ENCODE data around the gene CNNM2.
"Not testable (repeated sequence)": the region's sequence is repeated elsewhere in the genome, so short reads cannot be mapped to it uniquely, and the experiment has no call there.

The CNNM2 gene

DNA sequence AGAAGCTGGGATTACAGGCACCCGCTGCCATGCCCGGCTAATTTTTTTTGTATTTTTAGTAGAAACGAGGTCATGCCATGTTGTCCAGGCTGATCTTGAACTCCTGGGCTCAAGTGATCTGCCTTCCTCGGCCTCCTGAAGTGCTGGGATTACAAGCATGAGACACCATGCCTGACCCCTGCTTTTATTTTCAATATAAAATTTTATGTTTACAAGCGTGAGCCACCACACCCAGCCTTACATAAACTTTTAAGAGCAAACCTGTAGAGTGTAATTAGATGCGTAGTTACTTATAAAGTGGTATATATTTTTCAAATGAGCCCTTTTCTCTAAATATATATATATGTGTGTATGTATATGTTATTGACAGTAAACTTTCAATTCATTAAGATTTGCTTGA lies 8.7 kb downstream of the CNNM2 start:
- no peak for DNase-seq (ENCODE audit: low read depth)

DNA sequence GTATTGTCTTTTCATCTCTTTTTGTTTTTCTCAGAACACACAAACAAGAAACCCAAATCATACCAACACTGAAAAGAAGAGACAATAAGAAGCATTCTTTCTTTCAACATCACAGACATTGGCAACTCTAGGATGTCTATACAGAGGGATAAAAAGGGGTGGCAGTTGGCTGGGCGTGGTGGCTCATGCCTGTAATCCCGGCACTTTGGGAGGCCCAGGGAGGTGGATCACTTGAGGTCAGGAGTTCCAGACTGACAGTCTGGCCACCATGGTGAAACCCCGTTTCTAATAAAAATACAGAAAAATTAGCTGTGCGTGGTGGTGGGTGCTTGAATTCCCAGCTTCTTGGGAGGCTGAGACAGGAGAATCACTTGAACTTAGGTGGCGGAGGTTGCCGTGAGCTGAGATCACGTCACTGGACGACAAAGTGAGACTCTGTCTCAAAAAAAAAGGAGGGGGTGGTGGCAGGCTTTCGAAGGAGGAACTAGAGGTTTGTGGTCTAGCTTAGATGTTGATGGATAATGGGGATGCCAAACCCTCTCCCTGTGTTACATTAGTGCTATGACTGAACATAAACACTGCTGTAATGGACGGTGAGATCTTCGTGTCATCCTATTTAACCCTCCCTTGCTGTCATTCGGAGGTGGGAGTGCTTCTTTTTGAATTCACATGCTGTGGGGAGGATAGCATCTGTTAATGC lies 9.4 kb downstream of the CNNM2 start:
- no peak for DNase-seq (ENCODE audit: low read depth)

DNA sequence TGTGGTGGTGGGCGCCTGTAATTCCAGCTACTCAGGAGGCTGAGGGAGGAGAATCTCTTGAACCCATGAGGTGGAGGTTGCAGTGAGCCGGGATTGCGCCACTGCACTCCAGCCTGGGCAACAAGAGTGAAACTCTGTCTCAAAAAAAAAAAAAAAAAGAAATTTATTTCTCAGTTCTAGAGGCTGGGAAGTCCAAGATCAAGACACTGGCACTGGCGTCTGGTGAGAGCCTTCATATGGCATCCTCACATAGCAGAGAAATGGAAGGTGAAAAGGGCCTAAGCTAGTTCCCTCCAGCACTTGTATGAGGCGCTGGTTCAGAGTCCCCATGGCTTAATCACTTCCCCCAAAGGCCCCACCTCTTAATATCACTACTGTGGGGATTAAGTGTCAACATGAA lies 10.3 kb downstream of the CNNM2 start:
- not testable (repeated sequence) for DNase-seq (ENCODE audit: low read depth)

DNA sequence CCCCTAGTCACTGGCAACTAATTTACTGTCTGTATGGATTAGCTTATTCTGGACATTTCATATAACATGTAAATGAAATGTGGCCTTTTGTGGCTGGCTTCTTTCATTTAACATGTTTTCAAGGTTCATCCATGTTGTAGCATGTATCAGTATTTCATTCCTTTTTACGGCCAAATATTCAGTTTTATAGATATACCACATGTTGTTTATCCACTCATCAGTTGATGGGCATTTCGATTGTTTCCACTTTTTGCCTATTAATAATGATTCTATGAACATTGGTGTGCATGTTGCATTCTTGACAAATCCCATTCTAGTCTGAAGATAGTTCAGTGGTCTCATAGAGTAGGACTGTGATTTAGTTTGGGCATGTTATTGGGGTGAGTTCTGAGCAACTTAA lies 12.6 kb downstream of the CNNM2 start:
- no peak for DNase-seq (ENCODE audit: low read depth)

DNA sequence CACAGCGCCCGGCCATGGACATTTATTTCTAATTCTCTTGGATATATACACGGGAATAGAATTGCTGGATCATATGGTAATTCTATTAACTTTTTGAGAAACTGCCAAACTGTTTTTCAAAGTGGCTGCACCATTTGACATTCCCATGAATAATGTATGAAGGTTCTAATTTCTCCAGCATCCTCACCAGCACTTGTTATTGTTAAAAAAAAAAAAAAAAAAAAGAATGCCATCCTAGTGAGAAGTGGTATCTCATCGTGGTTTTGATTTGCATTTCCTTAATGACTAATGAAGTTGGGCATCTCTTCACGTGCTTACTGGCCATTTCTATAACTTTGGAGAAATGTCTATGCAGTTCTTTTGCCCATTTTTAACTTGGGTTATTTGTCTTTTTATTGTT lies 13.5 kb downstream of the CNNM2 start:
- DNase-seq (ENCODE audit: low read depth) = no peak

DNA sequence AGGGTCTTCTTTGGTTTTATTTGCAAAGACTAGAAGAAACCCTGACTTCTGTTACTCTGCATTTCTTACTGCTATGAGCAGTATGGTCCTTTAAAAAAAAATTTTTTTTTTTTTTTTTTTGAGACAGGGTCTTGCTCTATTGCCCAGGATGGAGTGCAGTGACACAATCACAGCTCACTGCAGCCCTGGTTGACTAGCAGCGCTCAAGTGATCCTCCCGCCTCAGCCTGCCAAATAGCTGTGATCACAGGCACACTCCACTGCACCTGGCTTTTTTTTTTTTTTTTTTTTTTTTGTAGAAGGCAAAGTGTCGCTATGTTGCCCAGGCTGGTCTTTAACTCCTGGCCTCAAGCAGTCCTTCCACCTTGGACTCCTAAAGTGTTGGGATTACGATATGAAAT lies 17.4 kb downstream of the CNNM2 start:
- DNase-seq (ENCODE audit: low read depth) = no peak

DNA sequence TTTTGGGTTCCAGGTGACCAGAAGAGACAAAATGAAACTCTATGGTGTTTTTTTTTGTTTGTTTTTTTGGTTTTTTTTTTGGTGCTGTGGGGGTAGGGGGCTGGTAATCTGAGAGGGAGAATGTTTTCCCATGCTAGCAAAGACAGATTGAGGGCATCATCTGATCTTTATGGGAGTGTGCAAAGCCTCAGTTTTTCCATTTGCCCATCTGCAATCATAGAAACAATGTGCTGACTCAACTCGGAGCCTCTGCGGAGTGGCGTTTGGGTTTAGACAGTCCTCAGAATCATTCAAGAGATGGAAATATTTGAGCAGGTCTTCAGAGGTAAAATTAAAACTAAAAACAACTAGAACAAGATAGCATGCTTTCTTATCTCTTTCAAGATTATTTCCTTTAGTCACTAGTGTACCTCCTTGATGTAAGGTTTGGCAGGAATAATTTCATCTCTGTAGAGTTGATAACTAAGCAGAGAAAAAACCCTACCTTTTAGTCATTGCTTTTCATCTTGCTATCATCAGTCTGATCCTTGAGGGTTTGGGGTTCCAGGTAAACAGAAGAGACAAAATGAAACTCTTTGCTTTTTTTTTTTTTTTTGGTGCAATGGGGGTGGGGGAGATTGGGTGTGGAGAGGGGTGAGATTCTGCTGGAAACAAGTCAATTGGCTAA lies 18.0 kb downstream of the CNNM2 start:
- no peak for DNase-seq (ENCODE audit: low read depth)

DNA sequence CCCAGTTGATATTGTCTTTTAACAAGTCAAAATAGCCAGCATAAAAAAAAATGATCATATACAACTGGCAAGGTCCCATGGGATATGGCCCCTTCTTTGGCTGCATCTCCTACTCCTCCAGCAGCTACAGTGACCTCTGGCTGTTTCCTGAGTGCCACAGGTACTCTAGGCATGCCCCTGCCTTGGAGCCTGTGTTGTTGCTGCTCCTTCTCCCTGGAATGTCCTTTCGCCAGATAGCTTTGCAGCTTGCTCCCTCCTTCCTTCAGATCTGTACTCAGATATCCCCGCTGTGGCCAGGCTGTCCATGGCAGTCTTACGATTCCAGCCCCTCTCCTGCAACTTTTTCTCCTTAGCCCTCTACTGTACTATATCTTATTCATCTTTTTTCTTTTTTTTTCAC lies 23.3 kb downstream of the CNNM2 start:
- no peak for DNase-seq (ENCODE audit: low read depth)

DNA sequence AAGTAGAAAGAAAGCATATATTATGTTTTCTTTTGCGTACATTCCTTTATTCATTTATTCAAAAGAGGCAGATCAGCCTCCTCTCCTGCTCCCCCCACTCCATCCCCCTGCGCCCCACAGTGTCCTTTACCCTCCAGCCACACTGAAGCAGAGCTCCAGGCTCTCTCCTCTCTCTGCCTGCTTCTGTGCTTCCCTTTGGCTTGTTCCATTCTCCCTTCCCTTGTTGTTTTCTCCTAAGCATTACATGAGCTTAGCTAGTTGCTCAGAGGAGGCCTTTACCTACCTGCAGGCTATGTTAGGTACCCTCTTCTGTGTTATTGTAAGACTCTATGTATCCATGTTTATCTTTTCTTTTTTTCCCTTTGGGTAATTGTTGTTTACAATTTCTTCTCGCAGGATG lies 27.4 kb downstream of the CNNM2 start:
- DNase-seq (ENCODE audit: low read depth) = no peak

DNA sequence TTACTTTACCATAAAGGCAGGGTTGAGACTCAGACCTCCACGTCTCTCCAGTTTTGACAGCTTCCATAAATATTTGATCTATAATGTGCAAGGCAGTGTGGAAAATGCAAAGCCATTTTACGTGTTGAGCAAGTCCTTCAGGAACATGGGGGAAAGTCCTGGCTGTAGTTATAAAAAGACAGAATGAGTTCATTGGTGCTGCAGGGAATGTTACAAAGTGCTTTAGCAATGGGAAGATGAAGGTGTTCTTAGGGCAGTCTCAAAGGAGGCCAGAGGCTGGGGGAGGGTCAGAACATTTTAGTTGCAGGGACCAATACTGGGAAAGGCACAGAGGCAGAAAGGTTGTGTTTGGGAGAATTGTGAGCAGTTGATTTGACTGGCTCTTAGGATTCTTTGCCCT lies 27.9 kb downstream of the CNNM2 start:
- DNase-seq (ENCODE audit: low read depth) = no peak

DNA sequence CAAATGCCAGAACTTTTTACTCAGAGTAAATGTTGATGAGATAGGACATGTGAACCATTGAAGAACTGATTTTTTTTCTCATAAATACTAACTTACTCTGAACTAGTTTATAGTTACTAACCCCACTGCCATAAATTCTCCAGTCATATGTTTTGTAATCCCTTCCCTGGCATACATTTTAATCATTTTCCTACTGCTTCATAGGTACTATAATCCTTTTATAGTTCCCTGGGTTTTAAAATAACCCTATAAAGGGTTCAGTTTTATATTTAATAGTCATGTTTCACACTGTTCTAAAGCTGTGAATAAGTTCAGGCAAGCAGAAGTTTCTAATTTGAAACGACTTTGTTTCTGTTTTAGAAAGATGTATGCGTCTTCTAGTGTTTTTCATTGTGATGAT lies 28.9 kb downstream of the CNNM2 start:
- no peak for DNase-seq (ENCODE audit: low read depth)

DNA sequence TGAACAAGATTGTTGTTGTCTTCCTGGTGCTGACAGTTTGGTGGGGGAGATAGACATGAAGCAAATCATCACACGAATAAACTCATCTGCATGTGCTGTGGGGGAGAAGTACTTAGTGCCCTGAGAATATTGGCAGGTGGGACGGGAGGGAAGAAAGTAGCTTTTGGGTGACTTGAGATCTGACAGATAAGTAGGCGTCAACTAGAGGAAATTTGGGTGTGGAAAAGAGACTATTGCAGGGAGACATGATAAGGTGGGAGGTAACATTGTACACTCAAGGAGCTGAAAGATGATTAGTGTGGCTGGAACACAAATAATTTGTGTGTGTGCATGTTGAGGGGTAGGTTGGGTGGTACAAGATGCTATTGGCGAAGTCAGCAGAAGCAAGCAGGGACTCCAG lies 30.1 kb downstream of the CNNM2 start:
- no peak for DNase-seq (ENCODE audit: low read depth)

DNA sequence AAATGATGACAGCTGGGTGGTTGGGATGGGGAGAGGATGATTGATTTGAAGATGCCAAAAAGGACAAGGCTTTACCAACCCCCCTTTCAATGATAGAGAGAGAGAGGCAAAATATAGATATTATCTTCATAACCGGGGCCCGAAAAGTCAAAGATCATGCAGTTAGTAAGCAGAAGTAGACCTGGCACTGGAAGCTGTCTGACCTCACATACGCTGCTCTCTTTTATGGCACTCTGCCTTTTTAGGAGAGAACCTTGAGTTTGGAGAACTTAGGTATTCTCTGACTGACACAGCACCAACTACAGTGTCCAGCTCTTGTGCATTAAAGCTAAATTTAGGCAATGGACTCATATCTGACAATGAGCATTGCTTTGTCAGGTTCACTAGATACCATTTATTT lies 30.7 kb downstream of the CNNM2 start:
- no peak for DNase-seq (ENCODE audit: low read depth)

DNA sequence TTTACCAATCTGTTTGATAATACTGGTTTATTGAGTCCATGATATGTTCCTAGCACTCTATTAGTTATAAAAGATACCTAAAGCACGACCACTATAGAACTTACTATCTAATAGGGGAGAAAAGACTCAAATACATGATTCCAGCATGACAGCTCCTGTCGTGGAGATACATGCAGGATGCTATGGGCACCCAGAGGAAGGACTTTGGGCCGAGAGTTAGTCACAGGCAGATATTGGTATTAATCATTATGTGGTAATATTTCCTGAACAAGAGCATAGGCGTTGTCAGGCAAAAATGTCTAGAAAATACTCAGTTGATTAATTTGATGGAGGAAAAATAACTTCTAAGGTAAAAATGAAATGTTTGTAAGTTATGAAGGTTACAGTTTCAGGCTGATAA lies 31.8 kb downstream of the CNNM2 start:
- DNase-seq (ENCODE audit: low read depth) = no peak

DNA sequence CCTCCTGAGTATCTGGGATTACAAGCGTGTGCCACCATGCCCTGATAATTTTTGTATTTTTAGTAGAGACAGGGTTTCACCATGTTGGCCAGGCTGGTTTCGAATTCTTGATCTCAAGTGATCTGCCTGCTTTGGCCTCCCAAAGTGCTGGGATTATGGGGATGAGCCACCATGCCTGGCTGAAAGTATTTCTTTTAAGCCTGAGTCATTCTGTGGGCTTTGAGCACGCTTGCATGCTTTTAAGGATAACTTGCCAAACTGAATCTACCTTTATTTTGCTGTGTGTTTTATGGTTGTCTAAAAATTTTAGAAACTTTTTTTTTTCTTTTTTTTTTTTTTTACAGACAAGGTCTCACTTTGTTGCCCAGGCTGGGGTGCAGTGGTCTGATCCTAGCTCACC lies 33.2 kb downstream of the CNNM2 start:
- no peak for DNase-seq (ENCODE audit: low read depth)

DNA sequence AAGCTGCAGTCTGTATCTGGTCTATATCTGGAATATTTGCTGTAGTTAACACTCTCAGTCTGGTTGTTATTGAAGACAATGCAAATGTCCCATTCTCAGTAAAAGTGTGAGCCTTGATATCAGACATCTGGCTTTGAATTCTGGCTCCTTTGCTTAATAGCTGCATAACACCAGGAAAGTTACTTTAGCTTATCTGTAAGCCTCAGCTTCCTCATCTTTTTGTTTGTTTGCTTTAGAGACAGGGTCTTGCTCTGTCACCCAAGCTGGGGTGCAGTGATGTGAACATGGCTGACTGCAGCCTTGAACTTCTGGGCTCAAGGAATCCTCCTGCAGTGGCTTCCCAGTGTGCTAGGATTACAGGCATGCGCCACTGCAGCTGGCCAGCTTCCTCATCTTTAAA lies 41.3 kb downstream of the CNNM2 start:
- DNase-seq (ENCODE audit: low read depth) = no peak

DNA sequence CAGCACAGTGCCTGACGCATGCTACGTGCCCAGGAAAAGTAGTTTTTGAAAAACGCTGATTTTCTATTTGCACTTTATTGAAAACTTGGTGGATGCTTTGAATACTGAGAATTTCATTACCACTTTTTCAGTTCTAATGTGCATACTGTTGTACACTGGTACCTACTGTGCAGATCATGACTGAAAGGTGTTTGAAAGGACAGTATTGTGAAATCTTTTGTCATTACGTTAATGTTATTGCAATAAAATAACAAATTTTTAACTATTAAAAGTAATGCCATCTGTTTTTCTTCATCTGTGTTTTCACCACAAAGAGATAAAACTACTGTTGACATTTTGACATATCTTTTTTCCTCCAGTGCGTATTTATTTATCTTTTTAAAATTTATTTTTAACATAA lies 42.1 kb downstream of the CNNM2 start:
- DNase-seq (ENCODE audit: low read depth) = no peak

DNA sequence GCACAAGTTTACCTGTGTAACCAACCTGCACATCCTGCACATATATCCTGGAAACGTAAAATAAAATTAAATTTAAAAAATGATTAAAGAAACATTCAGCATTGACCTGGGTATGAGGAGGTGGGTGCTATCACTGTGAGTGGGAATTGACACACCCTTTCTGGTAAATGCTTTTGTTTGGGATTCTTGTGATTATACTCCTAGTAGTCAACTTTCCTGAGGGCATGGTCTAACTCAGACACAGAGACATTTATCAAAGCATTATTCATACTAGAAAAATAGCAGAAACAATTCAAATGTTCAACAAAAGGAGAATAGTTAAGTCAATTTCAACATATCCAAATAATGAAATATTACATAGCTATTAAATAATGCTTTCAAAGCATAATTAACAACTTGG lies 44.2 kb downstream of the CNNM2 start:
- DNase-seq (ENCODE audit: low read depth) = no peak

DNA sequence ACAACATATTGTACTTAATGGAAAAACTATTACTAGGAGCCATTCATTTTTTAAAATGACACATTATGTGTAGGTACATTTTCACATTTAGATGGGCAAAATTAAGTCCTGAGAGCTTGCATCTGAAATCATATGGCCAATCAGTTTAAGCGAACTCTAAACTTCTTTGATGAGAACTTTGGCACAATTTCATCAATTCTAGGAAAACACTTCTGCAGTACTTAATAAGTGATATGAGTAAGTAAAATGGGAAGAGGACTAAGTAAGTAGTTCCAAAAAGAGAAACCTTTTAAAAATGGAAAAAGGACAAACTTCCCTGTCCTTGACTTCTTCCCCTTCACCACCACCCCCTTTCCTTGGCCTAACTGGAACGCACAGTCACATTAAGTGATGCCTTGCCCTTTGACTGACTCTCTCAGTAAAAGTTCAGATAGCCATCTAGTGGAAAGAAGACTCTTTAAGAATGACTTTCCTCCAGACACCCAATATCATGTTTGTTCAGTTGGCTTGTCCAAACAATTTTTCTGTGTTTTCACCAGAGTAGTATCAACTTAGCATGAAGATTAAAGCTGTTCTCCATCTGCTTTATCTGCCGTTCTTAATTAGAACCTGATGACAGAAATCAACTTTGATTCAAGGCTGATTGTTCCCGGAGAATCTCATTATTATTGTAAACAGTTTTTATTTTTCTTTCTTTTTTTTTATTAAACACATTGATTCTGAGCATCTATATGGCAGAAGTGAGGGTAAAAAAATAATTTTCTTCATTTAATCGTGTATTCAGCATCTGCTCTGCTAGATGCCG lies 45.1 kb downstream of the CNNM2 start:
- DNase-seq (ENCODE audit: low read depth) = no peak

DNA sequence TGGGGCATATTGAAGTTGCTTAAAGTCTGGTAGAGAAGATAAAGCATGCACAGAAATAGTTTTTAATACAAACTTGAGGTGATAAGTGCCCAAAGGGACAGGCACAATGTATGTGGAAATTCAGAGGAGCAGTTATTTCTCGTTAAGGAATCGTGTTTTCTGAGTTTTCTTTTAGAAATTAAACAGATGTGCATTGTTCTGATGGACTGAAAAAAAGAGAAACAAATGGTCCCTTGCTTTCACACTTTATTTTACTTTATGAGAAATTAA lies 45.6 kb downstream of the CNNM2 start:
- DNase-seq (ENCODE audit: low read depth) = no peak

DNA sequence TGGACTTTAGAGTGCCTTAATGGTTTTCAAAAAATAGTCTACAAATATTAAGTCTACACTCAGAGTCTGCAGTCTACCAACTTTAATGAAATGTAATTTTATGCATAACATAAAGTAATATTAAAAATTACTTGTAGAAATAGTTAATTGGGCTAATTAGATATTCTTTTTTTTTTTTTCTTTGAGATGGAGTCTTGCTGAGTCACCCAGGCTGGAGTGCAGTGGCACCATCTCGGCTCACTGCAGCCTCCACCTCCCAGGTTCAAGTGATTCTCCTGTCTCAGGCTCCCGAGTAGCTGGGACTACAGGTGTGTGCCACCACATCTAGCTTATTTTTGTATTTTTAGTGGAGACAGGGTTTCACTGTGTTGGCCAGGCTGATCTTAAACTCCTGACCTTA lies 46.0 kb downstream of the CNNM2 start:
- DNase-seq (ENCODE audit: low read depth) = not testable (repeated sequence)

DNA sequence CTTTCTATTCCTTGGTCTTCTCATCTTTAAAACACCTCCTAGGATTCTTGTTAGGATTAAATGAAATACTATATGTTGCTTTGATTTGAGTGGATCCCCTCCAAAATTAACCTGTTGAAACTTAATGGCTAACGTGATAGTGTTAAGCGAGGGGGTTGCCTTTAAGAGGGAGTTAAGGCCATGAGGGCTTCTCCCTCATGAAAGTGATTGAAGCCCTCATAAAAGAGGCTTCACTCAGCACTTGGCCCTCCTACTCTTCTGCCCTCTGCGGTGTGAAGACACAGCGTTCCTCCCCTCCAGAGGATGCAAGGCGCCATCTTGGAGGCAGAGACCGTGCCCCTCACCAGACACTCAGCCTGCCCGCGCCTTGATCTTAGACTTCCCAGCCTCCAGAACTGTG lies 46.6 kb downstream of the CNNM2 start:
- no peak for DNase-seq (ENCODE audit: low read depth)

DNA sequence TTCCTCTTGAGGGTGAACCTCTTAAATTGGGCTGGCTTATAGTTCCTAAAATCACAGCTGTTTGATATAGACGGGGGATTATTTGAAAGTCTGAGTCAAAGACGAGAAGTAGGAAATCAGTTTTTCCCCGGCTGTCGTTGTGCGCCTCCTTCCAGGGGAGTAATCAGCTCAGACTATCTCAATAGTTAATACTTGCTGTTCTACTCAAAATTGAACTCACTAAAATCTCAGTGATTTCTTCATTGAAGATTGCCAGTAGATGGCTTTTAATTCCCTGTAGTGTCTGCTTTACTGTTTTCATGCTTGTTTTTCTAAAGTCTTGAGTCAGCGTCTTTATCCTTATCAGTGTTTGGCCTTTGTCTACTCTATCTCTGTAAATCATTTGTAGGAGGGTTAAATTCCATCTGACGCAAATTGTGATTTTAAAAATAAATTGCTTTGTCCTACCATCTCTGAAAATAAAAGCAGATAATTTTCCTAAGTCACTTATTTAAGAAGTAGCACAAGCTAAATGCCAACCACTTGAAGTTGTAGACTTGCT lies 47.3 kb downstream of the CNNM2 start:
- no peak for DNase-seq (ENCODE audit: low read depth)
